Lower lobe of right lung (tissue), 2 donors: ENCODE data around the gene METTL8. TPM values are rescaled to one million over a fixed set of nuclear protein-coding genes. Genes with fewer than 3 reads are reported as not detected.

Experiments used
- ATAC-seq, 2 donors: fragments of 200-7000 bp; cut with Tn5 transposase; one replicate each; pipeline ENCODE4 v1.9.1; 2020 to 2022; ENCODE audit warnings: mild to moderate bottlenecking in 2 of 2, moderate library complexity in 2 of 2
- DNase-seq: peaks from one replicate; pipeline ENCODE4 v3.0.0-alpha.2; 2020
- H3K27ac ChIP-seq: fragments of 200-600 bp; one replicate; pipeline ENCODE4 v1.8.0; 2022
- H3K27me3 ChIP-seq: fragments of 200-600 bp; one replicate; pipeline ENCODE4 v1.8.0; 2022; ENCODE audit warnings: low read depth
- H3K36me3 ChIP-seq: fragments of 200-600 bp; one replicate; pipeline ENCODE4 v1.8.0; 2022; ENCODE audit warnings: mild to moderate bottlenecking
- H3K4me1 ChIP-seq: fragments of 200-600 bp; one replicate; pipeline ENCODE4 v1.8.0; 2022
- H3K4me3 ChIP-seq: fragments of 200-600 bp; one replicate; pipeline ENCODE4 v1.8.0; 2022; ENCODE audit warnings: mild to moderate bottlenecking
- H3K9me3 ChIP-seq: fragments of 200-600 bp; one replicate; pipeline ENCODE4 v1.8.0; 2022
- intact Hi-C: fragments of 100-400 bp; cut with DNase I; formaldehyde crosslinking; loops from one replicate; pipeline ENCODE4 v1.11.0; 2022
- total RNA-seq: library from RNA; stranded (reverse); fragmentation: NEBNext Ultra II Directional; extraction: Animal tissue kit (Norgen Biotek cat#: 25700); gene quantifications from one replicate; pipeline ENCODE4 v1.2.1, GENCODE V29; 2021
- TF ChIP-seq, protein P1 (sequence below): fragments of 200-600 bp; IDR thresholded peaks from one replicate; pipeline ENCODE4 v1.8.0; 2022; ENCODE audit warnings: antibody characterized with exemption, mild to moderate bottlenecking
- donor health status: DM: no; HTN: yes; CAD: no; lungs with severe emphysema.

METTL8 gene
- total RNA-seq, 1 donor from 2014 or later, result 12.9 TPM

DNA sequence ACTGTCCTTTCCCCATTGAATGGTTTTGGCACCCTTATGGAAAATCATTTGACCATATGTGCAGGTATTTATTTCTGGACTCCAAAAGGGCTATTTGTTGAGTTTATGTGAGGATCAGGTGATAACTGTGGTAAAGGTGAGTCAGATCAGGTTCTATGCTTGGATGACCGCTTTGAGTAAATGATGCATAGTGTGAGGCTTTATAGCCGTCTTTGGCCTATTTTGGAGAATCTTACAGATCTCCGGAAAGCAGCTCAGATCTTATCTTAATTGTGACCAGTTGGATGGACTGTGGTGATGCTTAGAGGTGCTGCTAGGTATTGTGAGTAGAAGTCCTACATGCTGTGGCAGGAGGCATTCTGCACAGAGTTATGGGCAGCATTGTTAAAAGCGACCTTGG is 126.2 kb downstream of the METTL8 start:
- H3K9me3 ChIP-seq, result no peaks in the 10 kb centered on the region
- no peak for ATAC-seq
- no peaks in the 10 kb centered on the region for H3K27me3 ChIP-seq
- intact Hi-C loops, result no loop called here
- DNase-seq, result no peak
- TF ChIP-seq, protein P1, sequence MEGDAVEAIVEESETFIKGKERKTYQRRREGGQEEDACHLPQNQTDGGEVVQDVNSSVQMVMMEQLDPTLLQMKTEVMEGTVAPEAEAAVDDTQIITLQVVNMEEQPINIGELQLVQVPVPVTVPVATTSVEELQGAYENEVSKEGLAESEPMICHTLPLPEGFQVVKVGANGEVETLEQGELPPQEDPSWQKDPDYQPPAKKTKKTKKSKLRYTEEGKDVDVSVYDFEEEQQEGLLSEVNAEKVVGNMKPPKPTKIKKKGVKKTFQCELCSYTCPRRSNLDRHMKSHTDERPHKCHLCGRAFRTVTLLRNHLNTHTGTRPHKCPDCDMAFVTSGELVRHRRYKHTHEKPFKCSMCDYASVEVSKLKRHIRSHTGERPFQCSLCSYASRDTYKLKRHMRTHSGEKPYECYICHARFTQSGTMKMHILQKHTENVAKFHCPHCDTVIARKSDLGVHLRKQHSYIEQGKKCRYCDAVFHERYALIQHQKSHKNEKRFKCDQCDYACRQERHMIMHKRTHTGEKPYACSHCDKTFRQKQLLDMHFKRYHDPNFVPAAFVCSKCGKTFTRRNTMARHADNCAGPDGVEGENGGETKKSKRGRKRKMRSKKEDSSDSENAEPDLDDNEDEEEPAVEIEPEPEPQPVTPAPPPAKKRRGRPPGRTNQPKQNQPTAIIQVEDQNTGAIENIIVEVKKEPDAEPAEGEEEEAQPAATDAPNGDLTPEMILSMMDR, result no peak
- H3K36me3 ChIP-seq, result no peaks in the 10 kb centered on the region
- no peaks in the 10 kb centered on the region for H3K4me1 ChIP-seq
- H3K4me3 ChIP-seq, result no peak overlapping the region
- H3K27ac ChIP-seq, result no peak overlapping the region

DNA sequence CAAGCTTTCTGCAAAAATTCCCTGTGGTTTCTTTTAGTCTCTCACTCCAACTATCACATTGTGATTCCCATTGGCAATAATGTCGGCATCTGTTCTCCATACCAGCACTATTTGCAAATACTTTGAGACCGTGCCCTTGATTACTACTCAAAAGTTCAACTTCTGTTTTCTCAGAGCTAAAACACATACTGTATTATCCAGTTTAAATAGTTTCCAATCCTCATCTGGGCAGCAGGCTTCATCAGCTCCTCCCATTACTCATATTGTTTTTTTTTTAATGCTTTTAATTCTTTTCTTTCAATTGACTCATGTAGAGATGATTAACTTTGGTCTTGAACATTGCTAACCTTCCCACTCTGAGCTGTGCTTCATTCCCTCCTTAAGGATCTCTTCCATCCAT is 135.8 kb downstream of the METTL8 start:
- DNase-seq (no peak), ATAC-seq (no peak)
- no peaks in the 10 kb centered on the region for H3K36me3 ChIP-seq
- no peaks in the 10 kb centered on the region for H3K4me1 ChIP-seq
- no peak overlapping the region for H3K27ac ChIP-seq
- H3K4me3 ChIP-seq, result no peak overlapping the region
- H3K27me3 ChIP-seq, result no peaks in the 10 kb centered on the region
- TF ChIP-seq, protein P1, result no peak
- intact Hi-C loops, result no loop called here
- H3K9me3 ChIP-seq, result no peaks in the 10 kb centered on the region

DNA sequence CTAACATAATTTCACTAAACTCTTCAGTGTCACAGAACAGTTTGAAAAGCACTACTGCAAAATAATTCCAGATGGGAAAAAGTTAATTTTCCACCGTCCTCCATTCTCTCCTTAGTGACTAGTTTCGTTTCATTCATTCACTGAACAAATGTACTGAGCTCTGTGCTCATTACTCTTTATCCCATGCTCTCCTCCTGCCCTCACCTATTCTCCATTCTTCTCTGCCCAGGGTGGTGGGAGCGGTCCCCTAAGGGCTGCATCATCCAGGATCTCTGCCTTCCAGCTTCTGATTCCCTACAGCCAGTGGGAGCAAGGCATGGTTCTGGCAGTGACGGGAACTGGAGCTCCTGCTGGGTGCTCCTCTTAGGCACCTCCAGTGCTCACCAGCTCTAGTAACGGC is 139.2 kb downstream of the METTL8 start:
- no peaks in the 10 kb centered on the region for H3K9me3 ChIP-seq
- no peaks in the 10 kb centered on the region for H3K36me3 ChIP-seq
- no peaks in the 10 kb centered on the region for H3K27me3 ChIP-seq
- no peak overlapping the region for H3K27ac ChIP-seq
- ATAC-seq (no peak), DNase-seq (no peak)
- no peak overlapping the region for H3K4me3 ChIP-seq
- intact Hi-C loops, result no loop called here
- TF ChIP-seq, protein P1, result no peak
- no peaks in the 10 kb centered on the region for H3K4me1 ChIP-seq

DNA sequence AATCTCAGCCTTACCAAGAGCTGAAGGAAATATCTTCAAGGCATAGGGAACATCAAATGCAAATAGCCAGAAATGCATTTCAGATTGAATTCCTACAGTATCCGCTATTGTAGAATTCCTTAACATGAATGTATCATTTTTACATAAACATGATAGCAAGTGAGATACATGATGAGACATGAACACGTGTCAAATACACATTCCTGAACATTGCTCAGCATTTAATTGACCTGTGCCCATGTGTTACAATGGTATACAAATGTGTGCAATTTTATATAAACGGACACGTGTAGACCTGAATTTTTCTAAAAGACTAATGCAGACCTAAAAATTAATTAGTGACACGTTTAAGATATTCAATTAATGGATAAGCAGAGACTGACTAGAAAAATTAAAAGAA is 140.1 kb downstream of the METTL8 start:
- no peaks in the 10 kb centered on the region for H3K4me1 ChIP-seq
- H3K4me3 ChIP-seq, result no peak overlapping the region
- no peaks in the 10 kb centered on the region for H3K27me3 ChIP-seq
- H3K27ac ChIP-seq, result no peak overlapping the region
- TF ChIP-seq, protein P1, result no peak
- no peaks in the 10 kb centered on the region for H3K9me3 ChIP-seq
- no peak for ATAC-seq
- intact Hi-C loops, result no loop called here
- no peaks in the 10 kb centered on the region for H3K36me3 ChIP-seq
- no peak for DNase-seq

DNA sequence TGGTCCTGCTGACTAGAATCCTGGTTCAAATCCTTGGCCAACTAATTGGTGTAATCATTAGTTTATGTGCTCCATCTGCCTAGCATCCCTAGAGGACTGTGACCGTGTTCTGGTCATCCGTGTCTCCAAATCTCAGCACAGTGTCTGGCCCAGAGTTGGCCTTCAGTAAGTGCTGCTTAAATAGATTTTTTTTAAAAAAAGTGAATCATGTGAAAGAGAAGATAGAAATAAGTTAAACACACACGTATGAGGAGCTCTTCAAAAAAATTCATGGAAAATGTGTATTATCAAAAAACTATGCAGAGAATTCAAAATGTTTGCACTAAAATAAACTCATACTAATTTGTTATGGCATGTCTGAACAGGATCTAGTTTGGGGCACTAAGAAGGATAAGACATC is 143.8 kb downstream of the METTL8 start:
- intact Hi-C loops, result no loop called here
- H3K4me1 ChIP-seq, result no peaks in the 10 kb centered on the region
- TF ChIP-seq, protein P1, result no peak
- ATAC-seq (no peak), DNase-seq (no peak)
- no peaks in the 10 kb centered on the region for H3K9me3 ChIP-seq
- H3K27me3 ChIP-seq, result no peaks in the 10 kb centered on the region
- no peaks in the 10 kb centered on the region for H3K36me3 ChIP-seq
- no peak overlapping the region for H3K27ac ChIP-seq
- H3K4me3 ChIP-seq, result no peak overlapping the region

DNA sequence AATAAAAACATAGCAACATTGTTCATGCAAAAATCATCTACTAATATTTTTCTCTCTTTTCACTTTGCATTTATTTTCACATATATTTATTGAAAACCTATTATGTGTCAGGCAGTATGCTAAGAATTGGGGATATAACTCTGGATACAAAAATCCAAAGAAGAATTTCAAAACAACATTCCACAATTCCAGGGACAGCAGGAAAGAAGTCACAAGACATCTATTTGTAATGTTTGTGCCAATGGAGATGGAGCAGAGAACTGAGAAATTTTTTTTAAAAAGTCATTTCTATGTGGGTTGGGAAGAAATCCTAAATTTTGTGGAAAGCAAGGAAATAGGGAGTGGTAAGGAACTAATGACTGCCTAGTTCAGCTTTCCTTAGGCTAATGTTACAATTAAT is 144.5 kb downstream of the METTL8 start:
- H3K4me3 ChIP-seq, result no peak overlapping the region
- H3K27ac ChIP-seq, result no peak overlapping the region
- no peaks in the 10 kb centered on the region for H3K36me3 ChIP-seq
- DNase-seq, result no peak
- no peaks in the 10 kb centered on the region for H3K9me3 ChIP-seq
- no peaks in the 10 kb centered on the region for H3K27me3 ChIP-seq
- TF ChIP-seq, protein P1, result no peak
- no peak for ATAC-seq
- intact Hi-C loops, result no loop called here
- no peaks in the 10 kb centered on the region for H3K4me1 ChIP-seq
